Fibroblast of mammary gland (primary cell): ENCODE results near the gene STN1.
A peak's percentile ranks its signal among the peaks of the same experiment; 100 is the strongest.

Experiments used
- DNase-seq: peaks from one replicate; pipeline ENCODE4 v3.0.0-alpha.2; 2010; ENCODE audit warnings: low read depth
- H3K4me3 ChIP-seq: 2 replicates; pipeline ENCODE4 v1.5.1; 2011; ENCODE audit warnings: low read depth, mild to moderate bottlenecking, low read length, moderate library complexity; ENCODE audit not compliant: control insufficient read depth
- CTCF ChIP-seq: conservative IDR thresholded peaks from 2 replicates; pipeline ENCODE4 v1.5.1; 2011; ENCODE audit warnings: low read depth, low read length, inconsistent platforms; ENCODE audit not compliant: control insufficient read depth, insufficient read depth

The STN1 gene

GRCh38 chr10:103854686-103855391 is 63.1 kb downstream of the STN1 start:
- peak; percentile 86 for DNase-seq
- peak; percentile 9 for TF ChIP-seq CTCF
- H3K4me3 ChIP-seq: peak overlapping the region; percentile 70

GRCh38 chr10:103854265-103854685 is 63.7 kb downstream of the STN1 start:
- H3K4me3 ChIP-seq: peak overlapping the region; percentile 70
- TF ChIP-seq CTCF: no peak
- peak; percentile 69 for DNase-seq

- DNase-seq: no peak
- H3K4me3 ChIP-seq: peak overlapping the region; percentile 70
- no peak for TF ChIP-seq CTCF
These were observed 64.3 kb downstream of the STN1 start for GRCh38 chr10:103853428-103854264.

GRCh38 chr10:103852856-103853255 is 65.1 kb downstream of the STN1 start:
- DNase-seq: peak; percentile 81
- no peak for TF ChIP-seq CTCF
- no peak overlapping the region for H3K4me3 ChIP-seq

- TF ChIP-seq CTCF: no peak
- H3K4me3 ChIP-seq: no peak overlapping the region
- DNase-seq: peak; percentile 92
These were observed 65.7 kb downstream of the STN1 start for GRCh38 chr10:103852189-103852711.

- TF ChIP-seq CTCF: no peak
- DNase-seq: no peak
- H3K4me3 ChIP-seq: no peak overlapping the region
These were observed 66.7 kb downstream of the STN1 start for GRCh38 chr10:103851261-103851660.
